Measurements from ENCODE around the gene CNNM2.

Gene CNNM2

GRCh38 chr10:103086261-103086660, 168.2 kb downstream of the CNNM2 start:
- H3K4me3 ChIP-seq (ENCODE audit: low read depth, low read length) = no peak overlapping the region
- TF ChIP-seq CTCF (IDR thresholded peaks at IDR 0.05; ENCODE audit: low read depth, low read length, missing control alignments) = no peak
- DNase-seq (ENCODE audit: low read depth) = no peak

GRCh38 chr10:103086799-103087198, 168.7 kb downstream of the CNNM2 start:
- no peak for TF ChIP-seq CTCF (IDR thresholded peaks at IDR 0.05; ENCODE audit: low read depth, low read length, missing control alignments)
- no peak for DNase-seq (ENCODE audit: low read depth)
- H3K4me3 ChIP-seq (ENCODE audit: low read depth, low read length) = no peak overlapping the region

- DNase-seq (ENCODE audit: low read depth) = no peak
- TF ChIP-seq CTCF (IDR thresholded peaks at IDR 0.05; ENCODE audit: low read depth, low read length, missing control alignments) = no peak
- no peak overlapping the region for H3K4me3 ChIP-seq (ENCODE audit: low read depth, low read length)
Measured at GRCh38 chr10:103089493-103089892, 171.4 kb downstream of the CNNM2 start.

- no peak for TF ChIP-seq CTCF (IDR thresholded peaks at IDR 0.05; ENCODE audit: low read depth, low read length, missing control alignments)
- no peak for DNase-seq (ENCODE audit: low read depth)
- H3K4me3 ChIP-seq (ENCODE audit: low read depth, low read length) = no peak overlapping the region
Measured at GRCh38 chr10:103090911-103091310, 172.8 kb downstream of the CNNM2 start.

- DNase-seq (ENCODE audit: low read depth) = no peak
- no peak overlapping the region for H3K4me3 ChIP-seq (ENCODE audit: low read depth, low read length)
- TF ChIP-seq CTCF (IDR thresholded peaks at IDR 0.05; ENCODE audit: low read depth, low read length, missing control alignments) = no peak
Measured at GRCh38 chr10:103095005-103095404, 176.9 kb downstream of the CNNM2 start.

- DNase-seq (ENCODE audit: low read depth) = no peak
- TF ChIP-seq CTCF (IDR thresholded peaks at IDR 0.05; ENCODE audit: low read depth, low read length, missing control alignments) = no peak
- H3K4me3 ChIP-seq (ENCODE audit: low read depth, low read length) = no peak overlapping the region
Measured at GRCh38 chr10:103096130-103096529, 178.0 kb downstream of the CNNM2 start.

- TF ChIP-seq CTCF (IDR thresholded peaks at IDR 0.05; ENCODE audit: low read depth, low read length, missing control alignments) = no peak
- no peak overlapping the region for H3K4me3 ChIP-seq (ENCODE audit: low read depth, low read length)
- no peak for DNase-seq (ENCODE audit: low read depth)
Measured at GRCh38 chr10:103098240-103098639, 180.1 kb downstream of the CNNM2 start.

Data from GM12864 (cell line).